Myocyte (in vitro differentiated cells): ENCODE data around the gene ATG14. TPM values are rescaled to one million over a fixed set of nuclear protein-coding genes. Genes with fewer than 3 reads are reported as not detected.
"Not testable (repeated sequence)": the region's sequence is repeated elsewhere in the genome, so short reads cannot be mapped to it uniquely, and the experiment has no call there.

ENCODE experiments used
- DNase-seq: peaks from one replicate; pipeline ENCODE4 v3.0.0-alpha.2; 2012; ENCODE audit warnings: low read depth
- polyA plus RNA-seq: library from polyadenylated mRNA; unstranded; fragments of >200 nt; gene quantifications from one replicate; pipeline ENCODE4 v1.2.1, GENCODE V29; 2012; ENCODE audit warnings: missing spikeins
- total RNA-seq: library from RNA; depleted of rRNA; stranded (reverse); fragments of >200 nt; gene quantifications from 2 replicates; pipeline ENCODE4 v1.2.3, GENCODE V29; 2014

The ATG14 gene, protein sequence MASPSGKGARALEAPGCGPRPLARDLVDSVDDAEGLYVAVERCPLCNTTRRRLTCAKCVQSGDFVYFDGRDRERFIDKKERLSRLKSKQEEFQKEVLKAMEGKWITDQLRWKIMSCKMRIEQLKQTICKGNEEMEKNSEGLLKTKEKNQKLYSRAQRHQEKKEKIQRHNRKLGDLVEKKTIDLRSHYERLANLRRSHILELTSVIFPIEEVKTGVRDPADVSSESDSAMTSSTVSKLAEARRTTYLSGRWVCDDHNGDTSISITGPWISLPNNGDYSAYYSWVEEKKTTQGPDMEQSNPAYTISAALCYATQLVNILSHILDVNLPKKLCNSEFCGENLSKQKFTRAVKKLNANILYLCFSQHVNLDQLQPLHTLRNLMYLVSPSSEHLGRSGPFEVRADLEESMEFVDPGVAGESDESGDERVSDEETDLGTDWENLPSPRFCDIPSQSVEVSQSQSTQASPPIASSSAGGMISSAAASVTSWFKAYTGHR
- 14.9 and 15.3 TPM in 2 replicates for total RNA-seq
- 8.5 TPM for polyA plus RNA-seq

DNA sequence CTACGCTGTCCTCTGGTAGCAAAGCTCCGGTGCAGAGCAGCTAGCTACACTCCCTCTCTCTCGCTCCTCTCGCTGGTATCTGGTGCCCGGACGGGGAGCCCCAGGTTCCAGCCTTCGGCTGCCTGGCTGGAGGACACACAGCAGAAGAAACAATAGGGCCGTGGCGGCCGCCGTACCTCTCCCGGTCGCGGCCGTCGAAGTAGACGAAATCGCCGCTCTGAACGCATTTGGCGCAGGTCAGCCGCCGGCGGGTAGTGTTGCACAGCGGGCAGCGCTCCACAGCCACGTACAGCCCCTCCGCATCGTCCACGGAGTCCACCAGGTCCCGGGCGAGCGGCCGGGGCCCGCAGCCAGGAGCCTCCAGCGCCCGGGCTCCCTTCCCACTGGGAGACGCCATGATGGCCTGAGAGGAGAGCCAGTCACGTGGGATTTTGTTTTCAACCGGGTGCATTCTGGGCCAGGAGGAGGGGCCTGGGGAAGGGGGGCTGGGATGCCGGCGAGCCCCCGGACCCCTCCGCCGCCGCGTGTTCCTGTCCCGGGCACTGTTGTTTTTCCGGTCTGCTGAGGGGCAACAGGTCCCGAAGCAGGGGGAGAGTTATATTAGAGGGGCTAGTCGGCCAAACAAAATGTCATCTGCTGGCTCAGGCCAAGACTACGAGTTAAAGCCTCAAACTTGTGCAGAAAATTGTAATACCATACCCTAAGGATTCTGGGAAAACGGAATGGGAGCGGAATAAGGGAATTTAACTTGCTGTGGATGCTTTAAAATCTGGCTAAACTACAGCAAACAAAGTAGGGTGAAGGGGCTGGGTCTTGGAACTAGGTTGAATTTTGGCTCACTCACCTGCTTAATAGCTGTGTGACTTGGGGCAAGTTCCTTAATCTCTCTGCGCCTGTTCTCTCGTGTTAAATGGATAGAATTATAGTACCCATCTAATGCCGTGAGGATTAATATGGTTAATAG, at the start of gene ATG14:
ATG14 (minus strand) TSS at position 405 of the 964 bp plus-strand sequence; CDS start at position 397, 8 bp downstream.
- DNase-seq = peak; percentile 90

DNA sequence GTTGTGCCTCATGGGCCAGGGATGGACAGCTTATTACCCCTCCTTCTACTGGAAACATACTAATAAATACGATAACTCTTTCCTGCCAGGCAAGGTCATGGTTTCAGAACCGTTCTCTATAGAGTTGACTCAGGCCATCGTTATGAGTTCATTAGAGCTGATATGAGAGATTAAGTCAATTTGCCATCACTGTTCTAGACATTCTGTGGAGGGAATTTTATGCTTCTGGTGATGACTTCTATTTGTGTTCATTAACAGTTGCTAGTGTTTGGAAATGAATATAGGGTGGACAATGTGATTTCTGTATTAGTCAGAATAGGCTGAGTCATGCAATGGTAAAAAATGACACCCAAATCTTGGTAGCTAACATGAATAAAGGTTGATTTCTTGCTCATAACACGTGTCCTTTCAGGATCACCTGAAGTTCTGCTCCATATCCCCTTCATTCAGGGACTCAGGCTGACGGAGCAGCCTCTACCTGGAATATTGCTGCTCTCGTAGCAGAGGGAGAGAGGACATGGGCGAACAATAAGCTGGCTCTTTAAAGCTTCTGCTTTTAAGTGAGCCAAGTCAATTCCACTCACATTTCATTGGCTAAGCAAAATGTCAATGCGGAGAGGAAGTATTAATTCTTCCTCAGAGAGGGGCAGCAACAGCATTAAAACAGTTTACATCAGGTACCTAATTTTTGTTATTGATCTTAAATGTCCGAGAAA, 47.3 kb upstream of the ATG14 start:
- DNase-seq = peak; percentile 31

- no peak for DNase-seq
These were observed 45.9 kb upstream of the ATG14 start for GRCh38 chr14:55457496-55457895.

DNA sequence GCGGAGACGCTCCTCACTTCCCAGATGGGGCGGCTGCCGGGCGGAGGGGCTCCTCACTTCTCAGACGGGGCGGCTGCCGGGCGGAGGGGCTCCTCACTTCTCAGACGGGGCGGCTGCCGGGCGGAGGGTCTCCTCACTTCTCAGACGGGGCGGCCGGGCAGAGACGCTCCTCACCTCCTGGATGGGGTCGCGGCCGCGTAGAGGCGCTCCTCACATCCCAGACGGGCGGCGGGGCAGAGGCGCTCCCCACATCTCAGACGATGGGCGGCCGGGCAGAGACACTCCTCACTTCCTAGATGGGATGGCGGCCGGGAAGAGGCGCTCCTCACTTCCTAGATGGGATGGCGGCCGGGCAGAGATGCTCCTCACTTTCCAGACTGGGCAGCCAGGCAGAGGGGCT, 44.8 kb upstream of the ATG14 start:
- DNase-seq = not testable (repeated sequence)

- peak; percentile 24 for DNase-seq
These were observed 42.8 kb upstream of the ATG14 start for GRCh38 chr14:55454264-55455002.

DNA sequence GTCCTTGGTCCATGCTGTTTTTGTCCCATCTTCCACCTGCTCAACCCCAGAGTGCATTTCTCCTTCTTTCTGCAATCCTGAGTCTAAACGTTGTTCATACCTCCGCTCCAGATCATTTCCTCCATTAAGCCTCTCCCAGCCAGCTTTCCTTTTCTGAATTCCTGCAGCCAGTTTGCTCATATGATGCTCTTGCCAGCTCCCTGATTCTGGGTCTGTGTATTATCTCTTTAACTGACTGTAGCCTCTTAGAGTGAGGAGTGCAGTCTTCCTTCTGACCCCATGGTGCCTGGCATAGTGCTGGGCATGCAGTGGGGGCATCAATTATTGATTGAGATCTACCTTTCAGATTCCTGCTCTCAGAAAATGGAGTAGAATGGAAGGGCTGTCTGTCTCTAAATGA, 40.3 kb upstream of the ATG14 start:
- DNase-seq = no peak

DNA sequence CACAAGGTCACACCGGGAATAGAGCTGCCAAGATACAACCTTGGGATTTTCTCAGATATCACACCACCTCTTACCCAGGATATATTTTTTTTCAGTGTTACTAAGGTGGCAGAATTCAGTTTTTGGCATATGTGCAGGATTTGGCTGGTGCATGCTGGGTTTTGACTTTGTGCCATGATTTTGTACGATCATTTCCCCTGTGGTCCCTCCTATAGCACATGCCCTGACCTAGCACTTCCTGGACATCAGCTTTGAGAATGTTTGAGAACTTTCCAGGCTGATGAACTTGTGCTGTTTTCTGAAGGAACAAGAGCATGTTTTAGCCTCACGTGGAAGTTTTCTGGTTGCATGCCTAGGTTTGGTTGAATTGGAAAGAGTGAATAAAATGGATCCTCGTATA, 39.8 kb upstream of the ATG14 start:
- DNase-seq = no peak

DNA sequence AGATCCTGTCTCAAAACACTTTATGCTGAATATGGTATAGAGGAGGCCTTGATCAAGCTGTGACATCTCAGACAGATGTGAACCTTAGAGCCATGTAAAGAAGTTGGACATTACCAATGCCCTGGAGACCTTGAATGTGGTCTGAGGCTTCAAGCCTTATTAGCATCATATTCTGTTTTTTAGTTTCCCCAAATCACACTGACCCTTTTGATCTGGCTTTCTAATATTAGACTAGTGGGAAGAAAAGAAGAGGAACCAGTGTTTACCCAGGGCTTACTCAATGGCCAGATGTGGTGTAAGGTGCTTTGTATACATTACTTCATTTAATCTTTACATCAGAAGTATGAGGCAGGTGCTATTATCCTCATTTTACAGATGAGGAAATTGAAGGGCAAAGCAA, 39.4 kb upstream of the ATG14 start:
- DNase-seq = no peak

DNA sequence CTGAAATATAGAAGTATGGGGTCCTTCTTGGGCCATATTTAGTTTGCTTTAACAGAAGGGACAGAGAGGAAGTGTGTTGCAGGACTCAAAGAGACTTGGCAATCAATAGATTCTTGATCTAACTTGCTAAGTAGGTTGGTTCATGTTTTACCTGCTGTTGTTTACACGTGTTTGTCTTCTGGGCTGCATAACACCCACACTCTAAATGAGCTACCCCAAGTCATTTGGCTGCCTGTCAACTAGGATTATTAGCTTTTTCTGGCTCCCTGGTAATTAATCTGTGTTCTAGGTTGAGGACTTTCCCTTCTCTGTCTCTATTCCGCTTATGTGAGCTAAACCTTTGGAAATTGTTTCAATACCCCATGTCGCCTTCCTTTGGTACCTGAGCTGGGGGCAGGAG, 38.9 kb upstream of the ATG14 start:
- no peak for DNase-seq

- DNase-seq = no peak
These were observed 38.5 kb upstream of the ATG14 start for GRCh38 chr14:55450124-55450523.

- no peak for DNase-seq
These were observed 37.5 kb upstream of the ATG14 start for GRCh38 chr14:55449116-55449515.

DNA sequence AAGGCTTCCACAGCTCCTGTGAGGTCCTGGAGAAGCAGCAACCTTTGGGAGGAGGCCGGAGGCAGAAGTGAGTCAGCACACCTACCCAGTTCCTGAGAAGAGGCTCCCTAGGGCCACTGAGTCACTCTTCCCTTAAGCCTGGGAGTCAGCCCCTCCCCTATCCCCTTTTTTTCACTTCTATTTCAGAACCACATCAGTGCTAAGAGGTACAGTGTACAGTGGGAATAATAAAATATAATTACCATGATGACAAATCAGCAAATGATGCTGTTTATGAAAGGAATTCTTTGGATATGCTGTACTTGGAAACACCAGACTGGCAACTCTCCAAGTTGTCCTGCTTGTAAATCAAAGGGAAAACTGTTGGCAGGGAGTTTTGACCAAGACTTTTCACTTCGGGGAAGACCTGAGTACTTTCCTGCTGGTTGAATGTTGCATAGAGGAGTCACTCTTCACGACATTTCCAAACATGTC, 36.5 kb upstream of the ATG14 start:
- DNase-seq = peak; percentile 79

DNA sequence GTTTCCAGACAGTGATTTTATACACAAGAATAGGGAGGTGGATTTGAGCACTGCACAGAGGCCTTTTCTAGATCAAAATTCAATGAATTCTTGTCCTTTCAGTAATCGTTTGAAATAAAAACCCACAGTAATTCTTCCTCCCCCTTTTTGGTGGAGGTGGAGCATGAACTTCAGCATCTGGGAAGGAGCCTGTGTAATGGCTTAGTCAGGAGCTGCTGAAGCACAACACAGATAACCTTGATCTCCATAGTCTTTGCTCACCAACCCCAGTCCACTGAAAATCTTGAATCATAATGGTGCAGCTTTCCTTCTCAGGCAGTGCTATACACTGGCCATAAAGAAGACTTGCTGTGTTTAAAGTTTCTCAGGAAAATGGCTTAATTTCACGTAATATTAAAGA, 35.2 kb upstream of the ATG14 start:
- DNase-seq = no peak

- DNase-seq = peak; percentile 89
These were observed 34.6 kb upstream of the ATG14 start for GRCh38 chr14:55446127-55446736.

- no peak for DNase-seq
These were observed 29.7 kb upstream of the ATG14 start for GRCh38 chr14:55441286-55441685.

GRCh38 chr14:55440385-55440784, 28.8 kb upstream of the ATG14 start, which contains the start of gene TBPL2:
Gene TBPL2 (minus strand): TSS chr14:55440616. CDS start chr14:55440449, 167 bp downstream.
- no peak for DNase-seq

DNA sequence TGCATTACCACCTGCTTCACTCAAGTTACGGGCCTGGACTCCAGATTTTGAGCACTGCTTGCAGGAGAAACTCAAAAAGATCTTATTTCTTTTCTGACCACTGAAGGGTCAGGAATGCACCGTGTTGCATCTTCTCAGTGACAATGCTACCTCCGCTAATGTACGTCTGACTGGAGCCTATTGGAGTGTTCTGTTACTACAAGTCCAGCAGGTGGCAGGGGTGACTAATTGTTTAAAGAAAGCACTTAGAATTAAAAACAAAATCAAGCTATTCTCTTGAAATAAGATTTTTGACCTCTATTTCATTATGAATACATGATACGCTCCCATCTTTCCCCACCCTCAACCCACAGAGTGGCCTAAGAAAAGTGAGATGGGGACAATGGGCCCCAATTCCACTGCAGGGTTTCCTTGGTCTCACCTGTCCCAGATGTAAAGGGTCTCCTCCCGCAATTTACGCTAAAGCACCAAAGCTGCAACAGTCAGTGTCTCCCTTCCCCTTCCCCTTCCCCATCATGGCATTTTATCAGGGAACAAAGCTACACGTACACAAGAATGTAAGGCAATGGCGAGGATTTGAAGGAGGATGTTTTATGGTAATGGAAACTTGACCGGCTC, 26.5 kb upstream of the ATG14 start:
- DNase-seq = peak; percentile 63

- DNase-seq = no peak
These were observed 25.3 kb upstream of the ATG14 start for GRCh38 chr14:55436931-55437330.

DNA sequence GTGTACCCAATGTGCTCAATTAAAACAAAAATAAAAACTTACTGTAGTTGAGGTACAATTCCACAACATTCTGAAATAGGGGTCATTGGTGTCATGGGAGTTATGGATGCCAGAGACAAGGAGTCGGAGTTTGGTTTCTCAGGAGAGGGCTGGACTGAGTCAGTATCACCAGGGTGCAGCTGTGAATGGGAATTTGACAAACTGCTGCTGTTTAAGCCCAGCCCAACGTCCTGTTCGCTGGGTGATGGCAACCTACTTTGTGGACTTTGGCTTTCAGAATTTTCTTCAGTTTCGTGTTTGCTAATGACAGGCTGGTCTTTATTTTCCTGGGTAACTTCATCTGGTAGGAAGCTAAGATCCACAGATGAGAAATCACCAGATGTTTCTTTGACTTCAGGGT, 24.9 kb upstream of the ATG14 start:
- DNase-seq = no peak
